Body of pancreas (tissue), 4 donors: Measurements from ENCODE around the gene DLAT. TPM values are rescaled to one million over a fixed set of nuclear protein-coding genes. Genes with fewer than 3 reads are reported as not detected.
A peak's percentile ranks its signal among the peaks of the same experiment; 100 is the strongest.

ENCODE experiments used
- ATAC-seq: fragments of 150-250 bp; one replicate; pipeline ENCODE4 v1.9.1; 2016
- DNase-seq, 4 donors: peaks; one replicate each; pipeline ENCODE4 v3.0.0-alpha.2; 2019
- H3K27ac ChIP-seq, 4 donors: fragments of 200-600 bp; sonication (generic); 1 replicate in 3 of 4; 2 replicates in 1 of 4; pipeline versions ENCODE4 v1.5.1 to v1.6.1; 2016 to 2019; ENCODE audit warnings: mild to moderate bottlenecking in 1 of 4, mixed read lengths in 1 of 4, moderate library complexity in 1 of 4
- H3K27me3 ChIP-seq, 2 donors: fragments of 200-600 bp; sonication (generic); one replicate each; pipeline ENCODE4 v1.6.0; 2016; ENCODE audit warnings: mild to moderate bottlenecking in 1 of 2
- H3K36me3 ChIP-seq, 2 donors: fragments of 200-600 bp; sonication (generic); replicated peaks in 1 of 2; 2 replicates each; pipeline ENCODE4 v1.5.1; 2016; ENCODE audit warnings: low read depth in 2 of 2; ENCODE audit not compliant: insufficient read depth in 1 of 2
- H3K4me1 ChIP-seq: fragments of 200-600 bp; sonication (generic); one replicate; pipeline ENCODE4 v1.6.0; 2016
- H3K4me3 ChIP-seq, 2 donors: fragments of 200-600 bp; sonication (generic); 1 replicate in 1 of 2; 2 replicates in 1 of 2; pipeline ENCODE4 v1.5.1; 2016 to 2019
- H3K9me3 ChIP-seq, 3 donors: fragments of 200-600 bp; sonication (generic); 1 replicate in 2 of 3; 2 replicates in 1 of 3; pipeline ENCODE4 v1.5.1; 2016
- POLR2A ChIP-seq, 3 donors: fragments of 450-650 bp; IDR thresholded peaks; one replicate each; pipeline ENCODE4 v1.6.1; 2016; ENCODE audit warnings: antibody characterized with exemption in 3 of 3, mild to moderate bottlenecking in 2 of 3
- WGBS, 2 donors: methylation state at CpG; one replicate each; pipeline ENCODE4 v1.1.5; 2017; 5-methylcytosine and 5-hydroxymethylcytosine counted together
- intact Hi-C: fragments of 100-400 bp; cut with DNase I; formaldehyde crosslinking; loops from one replicate; pipeline ENCODE4 v1.15.1; 2023
- total RNA-seq, 2 donors: library from RNA; depleted of rRNA; stranded (reverse); fragments of >200 nt; gene quantifications; one replicate each; pipeline ENCODE4 v1.1.0, GENCODE V29; 2016
- TF ChIP-seq, protein P1 (sequence below), 7 experiments: fragments of 450-650 bp in 4 of 7; fragments of 200-600 bp in 3 of 7; sonication (generic) in 3 of 7; IDR thresholded peaks; one replicate each; pipeline ENCODE4 v1.5.1; 2016 to 2019; ENCODE audit warnings: antibody characterized with exemption in 7 of 7

DLAT gene
- total RNA-seq, 2 donors from 2014 or later: 10.4 to 10.5 TPM

GRCh38 chr11:112073941-112074811 lies 49.0 kb downstream of the DLAT start, which contains the start of the genes NKAPD1 and PIH1D2:
Gene NKAPD1, plus strand, starts transcription at chr11:112074299. Its CDS starts 1,276 bp downstream, at chr11:112075575.
Gene PIH1D2, minus strand, starts transcription at chr11:112074017. Its CDS starts 843 bp downstream, at chr11:112073174.
- DNase-seq (peak; percentile 75 to 86 (median 82)), ATAC-seq (peak; percentile 90)
- H3K4me1 ChIP-seq: peaks cover 21% of the 10 kb centered on the region
- peak in 2 of 3 donors; percentile 48 to 51 for TF ChIP-seq POLR2A (IDR thresholded peaks at IDR 0.05)
- TF ChIP-seq, protein P1, sequence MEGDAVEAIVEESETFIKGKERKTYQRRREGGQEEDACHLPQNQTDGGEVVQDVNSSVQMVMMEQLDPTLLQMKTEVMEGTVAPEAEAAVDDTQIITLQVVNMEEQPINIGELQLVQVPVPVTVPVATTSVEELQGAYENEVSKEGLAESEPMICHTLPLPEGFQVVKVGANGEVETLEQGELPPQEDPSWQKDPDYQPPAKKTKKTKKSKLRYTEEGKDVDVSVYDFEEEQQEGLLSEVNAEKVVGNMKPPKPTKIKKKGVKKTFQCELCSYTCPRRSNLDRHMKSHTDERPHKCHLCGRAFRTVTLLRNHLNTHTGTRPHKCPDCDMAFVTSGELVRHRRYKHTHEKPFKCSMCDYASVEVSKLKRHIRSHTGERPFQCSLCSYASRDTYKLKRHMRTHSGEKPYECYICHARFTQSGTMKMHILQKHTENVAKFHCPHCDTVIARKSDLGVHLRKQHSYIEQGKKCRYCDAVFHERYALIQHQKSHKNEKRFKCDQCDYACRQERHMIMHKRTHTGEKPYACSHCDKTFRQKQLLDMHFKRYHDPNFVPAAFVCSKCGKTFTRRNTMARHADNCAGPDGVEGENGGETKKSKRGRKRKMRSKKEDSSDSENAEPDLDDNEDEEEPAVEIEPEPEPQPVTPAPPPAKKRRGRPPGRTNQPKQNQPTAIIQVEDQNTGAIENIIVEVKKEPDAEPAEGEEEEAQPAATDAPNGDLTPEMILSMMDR (IDR thresholded peaks at IDR 0.05): peak in 4 of 7 experiments; percentile 17 to 37 (median 26)
- no peaks in the 10 kb centered on the region for H3K27me3 ChIP-seq
- H3K36me3 ChIP-seq: peaks cover 0 to 8% of the 10 kb centered on the region in 2 donors
- intact Hi-C loops: no loop called here
- no peaks in the 10 kb centered on the region for H3K9me3 ChIP-seq
- peak within 1 kb of the TSS; percentile 75 to 94 for H3K4me3 ChIP-seq
- WGBS, 2 donors: 0% methylated on average over 39 to 43 of the region's 43 CpGs
- H3K27ac ChIP-seq: peak within 1 kb of the TSS; percentile 63 to 95 (median 80)

DNA sequence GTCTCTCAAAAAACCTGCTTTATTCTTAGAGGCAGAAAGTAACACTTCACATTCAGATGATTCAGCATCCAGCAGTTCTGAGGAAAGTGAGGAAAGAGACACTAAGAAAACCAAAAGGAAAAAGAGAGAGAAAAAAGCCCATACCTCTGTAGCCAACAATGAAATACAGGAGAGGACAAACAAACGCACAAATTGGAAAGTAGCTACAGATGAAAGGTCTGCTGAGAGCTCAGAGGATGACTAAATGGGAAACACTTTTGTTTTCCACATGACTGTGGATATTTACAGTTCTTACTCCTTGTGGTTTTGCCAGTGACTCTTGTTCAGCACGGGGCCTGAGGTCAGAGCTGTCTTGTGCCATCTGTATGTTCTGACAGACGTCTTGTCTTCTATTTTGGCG lies 57.5 kb downstream of the DLAT start:
- Histone ChIP-seq H3K27ac (no peak overlapping the region), H3K36me3 (peaks cover 0 to 25% of the 10 kb centered on the region in 2 donors), H3K9me3 (no peaks in the 10 kb centered on the region), H3K27me3 (no peaks in the 10 kb centered on the region), H3K4me3 (no peak overlapping the region), H3K4me1 (peaks cover 15% of the 10 kb centered on the region)
- TF ChIP-seq, protein P1 (IDR thresholded peaks at IDR 0.05): no peak
- TF ChIP-seq POLR2A (IDR thresholded peaks at IDR 0.05): no peak
- no peak for ATAC-seq
- WGBS, 2 donors: 67 to 70% methylated on average over 4 of the region's 4 CpGs
- no peak for DNase-seq
- intact Hi-C loops: no loop called here

DNA sequence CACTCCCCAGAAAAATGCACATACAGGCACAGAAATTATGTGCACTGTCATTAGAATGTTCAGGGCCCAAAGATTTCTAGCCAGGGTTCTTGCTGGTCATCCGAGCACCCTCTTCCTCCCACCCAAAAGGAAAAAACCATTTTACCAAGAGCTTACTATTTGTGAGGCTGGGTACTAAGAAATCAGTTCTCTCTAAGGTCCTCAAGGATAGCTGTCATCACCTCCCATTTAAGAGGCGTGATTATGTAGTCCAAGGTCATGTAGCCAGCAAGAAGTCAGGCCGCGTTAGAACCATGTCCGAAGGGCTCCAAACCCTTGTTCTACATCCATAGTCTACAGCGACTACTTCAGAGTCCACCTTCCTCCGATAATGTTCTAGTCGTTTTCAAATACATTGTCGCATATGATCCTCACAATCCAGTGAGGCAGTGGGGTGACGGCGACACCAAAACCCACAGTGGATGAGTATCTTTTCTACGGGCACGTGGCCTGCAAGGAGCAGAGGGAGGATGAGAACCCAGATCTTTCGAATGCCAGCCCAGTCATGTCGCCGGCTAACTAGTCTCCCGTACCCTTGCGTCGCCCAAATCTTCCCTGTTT lies 60.7 kb downstream of the DLAT start:
- WGBS, 2 donors: 3 to 4% methylated on average over 19 of the region's 19 CpGs
- H3K36me3 ChIP-seq: peaks cover 0 to 19% of the 10 kb centered on the region in 2 donors
- H3K4me3 ChIP-seq: peak overlapping the region; percentile 33 to 96
- H3K4me1 ChIP-seq: peaks cover 32% of the 10 kb centered on the region
- intact Hi-C loops: no loop called here
- no peak for TF ChIP-seq POLR2A (IDR thresholded peaks at IDR 0.05)
- TF ChIP-seq, protein P1 (IDR thresholded peaks at IDR 0.05): no peak
- DNase-seq (peak in 3 of 4 donors; percentile 11 to 23 (median 19)), ATAC-seq (peak; percentile 23)
- no peaks in the 10 kb centered on the region for H3K9me3 ChIP-seq
- peak overlapping the region; percentile 59 to 78 (median 66) for H3K27ac ChIP-seq
- H3K27me3 ChIP-seq: no peaks in the 10 kb centered on the region

- 0% methylated on average over 41 to 45 of the region's 45 CpGs for WGBS, 2 donors
- H3K4me3 ChIP-seq: peak within 1 kb of the TSS; percentile 33 to 96
- peak within 1 kb of the TSS; percentile 59 to 78 (median 66) for H3K27ac ChIP-seq
- TF ChIP-seq POLR2A (IDR thresholded peaks at IDR 0.05): peak; percentile 21 to 81 (median 75)
- TF ChIP-seq, protein P1 (IDR thresholded peaks at IDR 0.05): peak in 4 of 7 experiments; percentile 40 to 54 (median 47)
- intact Hi-C loops: no loop called here
- peaks cover 0 to 22% of the 10 kb centered on the region in 2 donors for H3K36me3 ChIP-seq
- no peaks in the 10 kb centered on the region for H3K9me3 ChIP-seq
- H3K27me3 ChIP-seq: no peaks in the 10 kb centered on the region
- DNase-seq: peak; percentile 95 to 97 (median 96)
- ATAC-seq: peak; percentile 99
- H3K4me1 ChIP-seq: peaks cover 32% of the 10 kb centered on the region
Observed at GRCh38 chr11:112086422-112087191, 61.4 kb downstream of the DLAT start, which contains the start of the genes SDHD and TIMM8B. Gene SDHD, plus strand, starts transcription at chr11:112086873. Its CDS starts 35 bp downstream, at chr11:112086908. Gene TIMM8B, minus strand, starts transcription at chr11:112086756. Its CDS starts 33 bp downstream, at chr11:112086723.
